Prostate gland (tissue), 2 donors: ENCODE results near the gene PTRHD1.

Experiments used
- CTCF ChIP-seq, 4 experiments: fragments of 200-600 bp in 2 of 4; fragments of 450-650 bp in 2 of 4; sonication (generic) in 2 of 4; IDR thresholded peaks; 1 replicate in 3 of 4; 2 replicates in 1 of 4; pipeline ENCODE4 v1.5.1; 2016 to 2019; ENCODE audit warnings: antibody characterized with exemption in 4 of 4, mild to moderate bottlenecking in 2 of 4, moderate library complexity in 2 of 4
- POLR2A ChIP-seq: fragments of 450-650 bp; IDR thresholded peaks from one replicate; pipeline ENCODE4 v1.6.1; 2016; ENCODE audit warnings: antibody characterized with exemption, mild to moderate bottlenecking
- POLR2AphosphoS5 ChIP-seq: sonication (generic); formaldehyde crosslinking; IDR thresholded peaks from one replicate; pipeline ENCODE4 v1.6.1; 2017; ENCODE audit warnings: antibody characterized with exemption

GRCh38 chr2:24809316-24810007, 16.3 kb upstream of the PTRHD1 start:
- TF ChIP-seq CTCF (IDR thresholded peaks at IDR 0.05) (no peak), POLR2A (no peak), POLR2AphosphoS5 (no peak)
